Measurements from ENCODE around the gene TBXAS1.
"Not testable (repeated sequence)": the region's sequence is repeated elsewhere in the genome, so short reads cannot be mapped to it uniquely, and the experiment has no call there.

The TBXAS1 gene

GRCh38 chr7:139843211-139843537 lies 14.1 kb downstream of the TBXAS1 start:
- not testable (repeated sequence) for H3K27ac ChIP-seq (ENCODE audit: low read length); H3K4me3 ChIP-seq (ENCODE audit: low read depth in 1 of 2, low read length in 2 of 2)

GRCh38 chr7:139844779-139845442 lies 15.8 kb downstream of the TBXAS1 start:
- peaks cover 0 to 2% of the 10 kb centered on the region in 2 donors for H3K9me3 ChIP-seq (ENCODE audit: control insufficient read depth in 1 of 2, low read length in 2 of 2)
- H3K4me1 ChIP-seq (ENCODE audit: control insufficient read depth in 1 of 2, insufficient read depth in 2 of 2, low read length in 2 of 2) = no peaks in the 10 kb centered on the region
- H3K27ac ChIP-seq (ENCODE audit: low read length) = no peak overlapping the region
- no peak overlapping the region for H3K4me3 ChIP-seq (ENCODE audit: low read depth in 1 of 2, low read length in 2 of 2)
- no peaks in the 10 kb centered on the region for H3K27me3 ChIP-seq (ENCODE audit: low read depth, low read length)
- H3K36me3 ChIP-seq (ENCODE audit: control insufficient read depth in 1 of 2, insufficient read depth in 2 of 2, low read length in 2 of 2) = no peaks in the 10 kb centered on the region

More at GRCh38 chr7:139843211-139843537, 14.1 kb downstream of the TBXAS1 start:
- not testable (repeated sequence) for H3K27me3 ChIP-seq (ENCODE audit: low read depth, low read length); H3K4me1 ChIP-seq (ENCODE audit: control insufficient read depth in 1 of 2, insufficient read depth in 2 of 2, low read length in 2 of 2); H3K9me3 ChIP-seq (ENCODE audit: control insufficient read depth in 1 of 2, low read length in 2 of 2); H3K36me3 ChIP-seq (ENCODE audit: control insufficient read depth in 1 of 2, insufficient read depth in 2 of 2, low read length in 2 of 2)

- Histone ChIP-seq H3K4me3 (ENCODE audit: low read depth in 1 of 2, low read length in 2 of 2) (no peak overlapping the region), H3K27ac (ENCODE audit: low read length) (no peak overlapping the region), H3K27me3 (ENCODE audit: low read depth, low read length) (no peaks in the 10 kb centered on the region), H3K36me3 (ENCODE audit: control insufficient read depth in 1 of 2, insufficient read depth in 2 of 2, low read length in 2 of 2) (no peaks in the 10 kb centered on the region), H3K4me1 (ENCODE audit: control insufficient read depth in 1 of 2, insufficient read depth in 2 of 2, low read length in 2 of 2) (no peaks in the 10 kb centered on the region), H3K9me3 (ENCODE audit: control insufficient read depth in 1 of 2, low read length in 2 of 2) (peaks cover 0 to 1% of the 10 kb centered on the region in 2 donors)
Measured at GRCh38 chr7:139845443-139845805, 16.4 kb downstream of the TBXAS1 start.

- H3K4me1 ChIP-seq (ENCODE audit: control insufficient read depth in 1 of 2, insufficient read depth in 2 of 2, low read length in 2 of 2) = no peaks in the 10 kb centered on the region
- H3K36me3 ChIP-seq (ENCODE audit: control insufficient read depth in 1 of 2, insufficient read depth in 2 of 2, low read length in 2 of 2) = no peaks in the 10 kb centered on the region
Measured at GRCh38 chr7:139846297-139846696, 17.2 kb downstream of the TBXAS1 start.

GRCh38 chr7:139848274-139848673 lies 19.2 kb downstream of the TBXAS1 start:
- Histone ChIP-seq H3K4me3 (ENCODE audit: low read depth in 1 of 2, low read length in 2 of 2) (no peak overlapping the region), H3K27me3 (ENCODE audit: low read depth, low read length) (no peaks in the 10 kb centered on the region), H3K4me1 (ENCODE audit: control insufficient read depth in 1 of 2, insufficient read depth in 2 of 2, low read length in 2 of 2) (no peaks in the 10 kb centered on the region), H3K9me3 (ENCODE audit: control insufficient read depth in 1 of 2, low read length in 2 of 2) (no peaks in the 10 kb centered on the region), H3K27ac (ENCODE audit: low read length) (no peak overlapping the region), H3K36me3 (ENCODE audit: control insufficient read depth in 1 of 2, insufficient read depth in 2 of 2, low read length in 2 of 2) (no peaks in the 10 kb centered on the region)

More at GRCh38 chr7:139846297-139846696, 17.2 kb downstream of the TBXAS1 start:
- Histone ChIP-seq H3K4me3 (ENCODE audit: low read depth in 1 of 2, low read length in 2 of 2) (no peak overlapping the region), H3K27ac (ENCODE audit: low read length) (no peak overlapping the region), H3K27me3 (ENCODE audit: low read depth, low read length) (no peaks in the 10 kb centered on the region), H3K9me3 (ENCODE audit: control insufficient read depth in 1 of 2, low read length in 2 of 2) (no peaks in the 10 kb centered on the region)

GRCh38 chr7:139850906-139851305 lies 21.8 kb downstream of the TBXAS1 start:
- Histone ChIP-seq H3K4me3 (ENCODE audit: low read depth in 1 of 2, low read length in 2 of 2) (no peak overlapping the region), H3K27me3 (ENCODE audit: low read depth, low read length) (no peaks in the 10 kb centered on the region), H3K9me3 (ENCODE audit: control insufficient read depth in 1 of 2, low read length in 2 of 2) (no peaks in the 10 kb centered on the region), H3K4me1 (ENCODE audit: control insufficient read depth in 1 of 2, insufficient read depth in 2 of 2, low read length in 2 of 2) (no peaks in the 10 kb centered on the region), H3K27ac (ENCODE audit: low read length) (no peak overlapping the region), H3K36me3 (ENCODE audit: control insufficient read depth in 1 of 2, insufficient read depth in 2 of 2, low read length in 2 of 2) (peaks cover 0 to 3% of the 10 kb centered on the region in 2 donors)

GRCh38 chr7:139851770-139852481 lies 22.9 kb downstream of the TBXAS1 start:
- Histone ChIP-seq H3K9me3 (ENCODE audit: control insufficient read depth in 1 of 2, low read length in 2 of 2) (no peaks in the 10 kb centered on the region), H3K27me3 (ENCODE audit: low read depth, low read length) (no peaks in the 10 kb centered on the region), H3K27ac (ENCODE audit: low read length) (no peak overlapping the region), H3K4me3 (ENCODE audit: low read depth in 1 of 2, low read length in 2 of 2) (no peak overlapping the region), H3K4me1 (ENCODE audit: control insufficient read depth in 1 of 2, insufficient read depth in 2 of 2, low read length in 2 of 2) (no peaks in the 10 kb centered on the region), H3K36me3 (ENCODE audit: control insufficient read depth in 1 of 2, insufficient read depth in 2 of 2, low read length in 2 of 2) (peaks cover 0 to 3% of the 10 kb centered on the region in 2 donors)

GRCh38 chr7:139852482-139852845 lies 23.4 kb downstream of the TBXAS1 start:
- no peak overlapping the region for H3K27ac ChIP-seq (ENCODE audit: low read length)

GRCh38 chr7:139853506-139854123 lies 24.6 kb downstream of the TBXAS1 start:
- no peaks in the 10 kb centered on the region for H3K27me3 ChIP-seq (ENCODE audit: low read depth, low read length)
- no peaks in the 10 kb centered on the region for H3K4me1 ChIP-seq (ENCODE audit: control insufficient read depth in 1 of 2, insufficient read depth in 2 of 2, low read length in 2 of 2)
- peak overlapping the region; percentile 8 for H3K27ac ChIP-seq (ENCODE audit: low read length)
- H3K9me3 ChIP-seq (ENCODE audit: control insufficient read depth in 1 of 2, low read length in 2 of 2) = no peaks in the 10 kb centered on the region
- no peak overlapping the region for H3K4me3 ChIP-seq (ENCODE audit: low read depth in 1 of 2, low read length in 2 of 2)
- H3K36me3 ChIP-seq (ENCODE audit: control insufficient read depth in 1 of 2, insufficient read depth in 2 of 2, low read length in 2 of 2) = peaks cover 0 to 3% of the 10 kb centered on the region in 2 donors

More at GRCh38 chr7:139852482-139852845, 23.4 kb downstream of the TBXAS1 start:
- Histone ChIP-seq H3K36me3 (ENCODE audit: control insufficient read depth in 1 of 2, insufficient read depth in 2 of 2, low read length in 2 of 2) (peaks cover 0 to 3% of the 10 kb centered on the region in 2 donors), H3K4me1 (ENCODE audit: control insufficient read depth in 1 of 2, insufficient read depth in 2 of 2, low read length in 2 of 2) (no peaks in the 10 kb centered on the region), H3K9me3 (ENCODE audit: control insufficient read depth in 1 of 2, low read length in 2 of 2) (no peaks in the 10 kb centered on the region), H3K27me3 (ENCODE audit: low read depth, low read length) (no peaks in the 10 kb centered on the region), H3K4me3 (ENCODE audit: low read depth in 1 of 2, low read length in 2 of 2) (no peak overlapping the region)

- no peak overlapping the region for H3K4me3 ChIP-seq (ENCODE audit: low read depth in 1 of 2, low read length in 2 of 2)
- no peaks in the 10 kb centered on the region for H3K4me1 ChIP-seq (ENCODE audit: control insufficient read depth in 1 of 2, insufficient read depth in 2 of 2, low read length in 2 of 2)
- H3K27ac ChIP-seq (ENCODE audit: low read length) = no peak overlapping the region
Measured at GRCh38 chr7:139854124-139854511, 25.1 kb downstream of the TBXAS1 start.

GRCh38 chr7:139854803-139855497 lies 25.9 kb downstream of the TBXAS1 start:
- Histone ChIP-seq H3K27ac (ENCODE audit: low read length) (no peak overlapping the region), H3K4me3 (ENCODE audit: low read depth in 1 of 2, low read length in 2 of 2) (no peak overlapping the region), H3K36me3 (ENCODE audit: control insufficient read depth in 1 of 2, insufficient read depth in 2 of 2, low read length in 2 of 2) (peaks cover 0 to 3% of the 10 kb centered on the region in 2 donors), H3K4me1 (ENCODE audit: control insufficient read depth in 1 of 2, insufficient read depth in 2 of 2, low read length in 2 of 2) (no peaks in the 10 kb centered on the region), H3K9me3 (ENCODE audit: control insufficient read depth in 1 of 2, low read length in 2 of 2) (no peaks in the 10 kb centered on the region), H3K27me3 (ENCODE audit: low read depth, low read length) (no peaks in the 10 kb centered on the region)

More at GRCh38 chr7:139854124-139854511, 25.1 kb downstream of the TBXAS1 start:
- no peaks in the 10 kb centered on the region for H3K9me3 ChIP-seq (ENCODE audit: control insufficient read depth in 1 of 2, low read length in 2 of 2)
- H3K36me3 ChIP-seq (ENCODE audit: control insufficient read depth in 1 of 2, insufficient read depth in 2 of 2, low read length in 2 of 2) = peaks cover 0 to 3% of the 10 kb centered on the region in 2 donors
- no peaks in the 10 kb centered on the region for H3K27me3 ChIP-seq (ENCODE audit: low read depth, low read length)
